GM12878 (cell line): ENCODE data around the gene IGLON5. TPM values are rescaled to one million over a fixed set of nuclear protein-coding genes. Genes with fewer than 3 reads are reported as not detected.
A peak's percentile ranks its signal among the peaks of the same experiment; 100 is the strongest.

Experiments used
- DPF2 ChIP-seq: fragments of 450-650 bp; IDR thresholded peaks from 2 replicates; pipeline ENCODE4 v1.6.1; 2017; ENCODE audit warnings: mild to moderate bottlenecking
- HDGF ChIP-seq: fragments of 450-650 bp; IDR thresholded peaks from 2 replicates; pipeline ENCODE4 v1.6.1; 2016; ENCODE audit warnings: antibody characterized with exemption
- IKZF2 ChIP-seq, 2 experiments: fragments of 450-650 bp; IDR thresholded peaks; 2 replicates each; pipeline ENCODE4 v1.6.1; 2017; ENCODE audit warnings: mild to moderate bottlenecking in 2 of 2, moderate library complexity in 2 of 2
- KLF5 ChIP-seq: fragments of 450-650 bp; IDR thresholded peaks from 2 replicates; pipeline ENCODE4 v1.6.1; 2014; ENCODE audit warnings: mild to moderate bottlenecking; ENCODE audit not compliant: partially characterized antibody
- LARP7 ChIP-seq: fragments of 450-650 bp; IDR thresholded peaks from 2 replicates; pipeline ENCODE4 v1.6.1; 2017; ENCODE audit warnings: mild to moderate bottlenecking
- PKNOX1 ChIP-seq: fragments of 450-650 bp; IDR thresholded peaks from 2 replicates; pipeline ENCODE4 v1.6.1; 2016; ENCODE audit warnings: mild to moderate bottlenecking
- POLR2AphosphoS5 ChIP-seq: IDR thresholded peaks from 2 replicates; pipeline ENCODE4 v1.6.1; 2011; ENCODE audit warnings: mild to moderate bottlenecking, low read length, inconsistent platforms
- RB1 ChIP-seq: fragments of 450-650 bp; formaldehyde crosslinking; IDR thresholded peaks from 2 replicates; pipeline ENCODE4 v1.6.1; 2017; ENCODE audit warnings: mild to moderate bottlenecking, borderline replicate concordance
- SP1 ChIP-seq: IDR thresholded peaks from one replicate; pipeline ENCODE4 v1.6.1; 2011; ENCODE audit warnings: low read depth, low read length
- TCF7 ChIP-seq: IDR thresholded peaks from 2 replicates; pipeline ENCODE4 v1.6.1; 2014; ENCODE audit warnings: antibody characterized with exemption, borderline replicate concordance
- WRNIP1 ChIP-seq: IDR thresholded peaks from 2 replicates; pipeline ENCODE4 v1.6.1; 2011; ENCODE audit warnings: low read depth, low read length, improper control_type of control experiment, borderline replicate concordance
- ZNF217 ChIP-seq: fragments of 450-650 bp; IDR thresholded peaks from 2 replicates; pipeline ENCODE4 v1.6.1; 2017; ENCODE audit warnings: antibody characterized with exemption, mild to moderate bottlenecking
- ZNF592 ChIP-seq: fragments of 450-650 bp; IDR thresholded peaks from 2 replicates; pipeline ENCODE4 v1.6.1; 2017; ENCODE audit warnings: mild to moderate bottlenecking, moderate library complexity
- polyA plus RNA-seq, 11 experiments: library from polyadenylated mRNA; depleted of rRNA in 4 of 11; unstranded in 6 of 11; stranded (reverse) in 5 of 11; fragments of >200 nt; fragmentation: Nextera tagmentation in 4 of 11; fragmentation: Illumina TruSeq in 1 of 11; extraction: Ambion mirVana in 4 of 11; extraction: Trizol in 1 of 11; gene quantifications; 1 replicate in 1 of 11; 2 replicates in 10 of 11; pipeline versions ENCODE4 v1.2.1 to v1.2.3, GENCODE V29; 2011 to 2016; ENCODE audit warnings: inconsistent platforms in 2 of 11, missing spikeins in 2 of 11, low read depth in 1 of 11
- total RNA-seq, 4 experiments: library from RNA; depleted of rRNA in 3 of 4; stranded (reverse); fragments of >200 nt in 3 of 4; fragmentation: Illumina TruSeq in 1 of 4; extraction: Trizol in 1 of 4; gene quantifications; 2 replicates each; pipeline versions ENCODE4 v1.2.1 to v1.2.3, GENCODE V29; 2013 to 2021

IGLON5 gene
- total and polyA plus RNA-seq, 10 of the 15 experiments (the other 5 are each of a cell fraction or from before 2014, with no cell fraction given), result not detected

GRCh38 chr19:51339687-51340656, 28.5 kb downstream of the IGLON5 start (continued):
- TF ChIP-seq RB1 (peak; percentile 84; the same call in 1 of the 2 replicates), SP1 (peak; percentile 7), ZNF592 (0 out of 2 replicates have a peak, but pooled peaks have one; percentile 63), LARP7 (peak; percentile 90), IKZF2 (IDR thresholded peaks at IDR 0.05) (no peak), POLR2AphosphoS5 (no peak), KLF5 (peak; percentile 41), DPF2 (peak; percentile 81), WRNIP1 (no peak), PKNOX1 (peak; percentile 89), TCF7 (no peak), ZNF217 (peak; percentile 64; the same call in 1 of the 2 replicates), HDGF (peak; percentile 63; the same call in 1 of the 2 replicates)
